IPS-18a (cell line): ENCODE data around the gene SPRR3.

ENCODE experiments used
- H3K27ac ChIP-seq: one replicate; pipeline ENCODE4 v1.5.1; 2013; ENCODE audit warnings: low read length
- H3K27me3 ChIP-seq: one replicate; pipeline ENCODE4 v1.6.1; 2013; ENCODE audit warnings: mild to moderate bottlenecking, low read length; ENCODE audit not compliant: control insufficient read depth, insufficient read depth
- H3K36me3 ChIP-seq: one replicate; pipeline ENCODE4 v1.6.1; 2013; ENCODE audit warnings: low read depth, low read length; ENCODE audit not compliant: control insufficient read depth
- H3K4me1 ChIP-seq: one replicate; pipeline ENCODE4 v1.6.1; 2013; ENCODE audit warnings: low read depth, low read length; ENCODE audit not compliant: control insufficient read depth
- H3K4me3 ChIP-seq: one replicate; pipeline ENCODE4 v1.5.1; 2013; ENCODE audit warnings: low read length
- H3K9ac ChIP-seq: one replicate; pipeline ENCODE4 v1.6.1; 2013; ENCODE audit warnings: mild to moderate bottlenecking, low read length, moderate library complexity
- H3K9me3 ChIP-seq: one replicate; pipeline ENCODE4 v1.6.1; 2013; ENCODE audit warnings: low read depth, low read length; ENCODE audit not compliant: control insufficient read depth

SPRR3 gene

DNA sequence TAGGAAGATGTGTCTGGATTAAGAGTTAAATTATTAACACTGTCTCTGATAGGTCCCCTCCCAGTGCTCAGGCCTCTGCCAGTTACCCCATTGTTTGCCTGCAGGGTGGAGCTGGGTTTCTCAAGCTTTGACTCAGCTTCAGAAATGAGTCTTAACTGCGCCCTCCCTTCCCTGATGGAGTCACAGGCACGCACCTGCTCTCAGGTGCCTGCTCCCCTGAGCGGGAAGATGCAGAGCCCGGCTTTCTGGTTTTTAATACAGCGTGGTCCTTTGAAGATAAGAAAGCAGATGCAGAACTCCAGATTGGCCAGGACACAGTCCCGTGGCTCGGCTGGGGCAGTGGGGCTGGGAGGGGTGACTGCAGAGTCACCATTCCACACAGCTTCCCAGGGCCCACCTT is 34.3 kb upstream of the SPRR3 start:
- H3K9ac ChIP-seq: no peak overlapping the region
- no peak overlapping the region for H3K4me3 ChIP-seq
- H3K27ac ChIP-seq: no peak overlapping the region
- no peaks in the 10 kb centered on the region for H3K36me3 ChIP-seq
- no peaks in the 10 kb centered on the region for H3K27me3 ChIP-seq
- H3K4me1 ChIP-seq: no peaks in the 10 kb centered on the region
- peaks cover 2% of the 10 kb centered on the region for H3K9me3 ChIP-seq

DNA sequence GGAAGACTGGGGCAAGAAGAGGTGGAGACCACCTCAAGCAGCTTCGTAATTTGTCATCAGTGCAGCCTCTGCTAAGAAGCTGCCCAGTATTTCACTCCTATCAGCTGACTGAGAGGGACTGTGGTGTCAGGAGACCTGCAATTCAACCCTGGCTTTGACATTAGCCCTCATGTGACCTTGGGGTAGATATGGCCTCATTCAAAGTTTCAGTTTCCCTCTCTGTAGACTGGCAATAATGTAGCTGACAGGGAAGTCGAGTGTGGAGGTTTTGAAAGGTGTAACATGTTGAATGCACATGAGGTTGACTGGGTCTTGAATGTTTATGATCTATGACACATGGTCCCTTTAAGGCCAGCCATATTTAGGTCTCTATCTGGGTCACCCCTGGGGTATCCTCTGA is 33.3 kb upstream of the SPRR3 start:
- Histone ChIP-seq H3K9ac (no peak overlapping the region), H3K4me3 (no peak overlapping the region), H3K9me3 (peaks cover 2% of the 10 kb centered on the region), H3K36me3 (no peaks in the 10 kb centered on the region), H3K27me3 (no peaks in the 10 kb centered on the region), H3K4me1 (no peaks in the 10 kb centered on the region), H3K27ac (no peak overlapping the region)

DNA sequence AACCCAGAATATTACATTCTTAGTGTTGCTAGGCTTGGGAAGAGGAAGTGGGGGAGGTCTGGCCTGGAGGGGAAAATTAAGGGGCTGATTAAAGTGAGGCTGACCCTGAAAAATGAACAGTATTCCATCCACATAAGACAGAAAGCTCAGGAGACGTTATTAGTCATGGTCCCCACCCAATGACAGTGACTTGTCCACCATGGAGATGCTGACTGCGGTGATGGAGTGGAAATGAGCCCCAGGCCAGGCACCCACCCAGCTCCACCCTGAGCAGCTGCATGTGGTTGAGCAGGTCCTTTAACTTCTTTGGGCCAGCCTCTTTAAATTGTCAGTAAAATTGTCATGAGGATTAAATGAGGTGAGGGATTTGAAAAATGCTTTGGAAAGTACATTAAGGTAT is 32.5 kb upstream of the SPRR3 start:
- Histone ChIP-seq H3K9me3 (peaks cover 2% of the 10 kb centered on the region), H3K27ac (no peak overlapping the region), H3K27me3 (no peaks in the 10 kb centered on the region), H3K4me1 (no peaks in the 10 kb centered on the region), H3K4me3 (no peak overlapping the region), H3K36me3 (no peaks in the 10 kb centered on the region), H3K9ac (no peak overlapping the region)

DNA sequence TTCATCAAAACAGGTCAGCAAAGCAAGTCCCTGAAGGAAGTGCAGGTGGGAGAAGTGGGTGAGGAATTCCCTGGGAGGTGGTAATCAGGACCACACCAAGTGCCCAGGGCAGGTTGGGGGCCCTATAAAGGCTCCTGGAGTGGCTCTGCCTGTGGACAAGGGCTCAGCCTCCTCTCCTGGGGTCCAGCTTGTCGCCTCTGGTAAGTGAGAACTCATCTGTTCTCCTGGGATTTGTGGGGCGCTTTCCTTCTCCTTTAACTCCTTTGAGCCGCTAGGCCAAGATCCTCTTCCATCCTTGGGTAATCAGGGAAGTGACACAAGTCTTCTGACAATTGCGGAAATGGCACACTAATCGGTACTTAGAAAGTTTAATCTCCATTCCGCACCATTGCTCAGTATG is 31.1 kb upstream of the SPRR3 start, which contains the start of gene SPRR4:
SPRR4 (plus strand) TSS at position 154 of the 400 bp plus-strand sequence. CDS start 1,243 bp downstream, outside the sequence.
- H3K4me1 ChIP-seq: no peaks in the 10 kb centered on the region
- no peak within 1 kb of the TSS for H3K27ac ChIP-seq
- no peaks in the 10 kb centered on the region for H3K36me3 ChIP-seq
- peaks cover 2% of the 10 kb centered on the region for H3K9me3 ChIP-seq
- H3K9ac ChIP-seq: no peak within 1 kb of the TSS
- no peaks in the 10 kb centered on the region for H3K27me3 ChIP-seq
- H3K4me3 ChIP-seq: no peak within 1 kb of the TSS

DNA sequence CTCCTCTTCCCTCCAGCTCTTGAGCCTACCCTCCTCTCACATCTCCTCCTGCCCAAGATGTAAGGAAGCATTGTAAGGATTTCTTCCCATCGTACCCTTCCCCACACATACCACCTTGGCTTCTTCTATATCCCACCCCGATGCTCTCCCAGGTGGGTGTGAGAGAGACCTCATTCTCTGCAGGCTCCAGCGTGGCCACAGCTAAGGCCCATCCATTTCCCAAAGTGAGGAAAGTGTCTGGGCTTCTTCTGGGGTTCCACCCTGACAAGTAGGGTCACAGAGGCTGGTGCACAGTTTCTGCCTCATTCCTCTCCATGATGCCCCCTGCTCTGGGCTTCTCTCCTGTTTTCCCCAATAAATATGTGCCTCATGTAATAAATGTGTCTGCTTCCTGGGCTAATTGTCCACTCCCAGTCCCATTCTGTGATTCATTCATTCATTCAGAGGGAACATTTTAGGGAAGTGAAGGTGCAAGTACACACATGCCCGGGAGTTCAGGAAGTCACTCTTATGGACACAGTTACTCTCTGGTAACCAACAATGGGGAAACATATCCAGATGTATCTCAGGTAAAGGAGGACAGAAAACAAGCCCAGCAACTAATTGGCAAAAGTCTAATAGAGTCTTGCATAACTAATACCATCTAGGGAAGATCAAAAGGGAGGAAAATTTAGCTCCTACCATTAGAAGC is 29.2 kb upstream of the SPRR3 start:
- Histone ChIP-seq H3K4me1 (no peaks in the 10 kb centered on the region), H3K4me3 (no peak overlapping the region), H3K27me3 (no peaks in the 10 kb centered on the region), H3K36me3 (no peaks in the 10 kb centered on the region), H3K9ac (no peak overlapping the region), H3K9me3 (no peaks in the 10 kb centered on the region), H3K27ac (no peak overlapping the region)

DNA sequence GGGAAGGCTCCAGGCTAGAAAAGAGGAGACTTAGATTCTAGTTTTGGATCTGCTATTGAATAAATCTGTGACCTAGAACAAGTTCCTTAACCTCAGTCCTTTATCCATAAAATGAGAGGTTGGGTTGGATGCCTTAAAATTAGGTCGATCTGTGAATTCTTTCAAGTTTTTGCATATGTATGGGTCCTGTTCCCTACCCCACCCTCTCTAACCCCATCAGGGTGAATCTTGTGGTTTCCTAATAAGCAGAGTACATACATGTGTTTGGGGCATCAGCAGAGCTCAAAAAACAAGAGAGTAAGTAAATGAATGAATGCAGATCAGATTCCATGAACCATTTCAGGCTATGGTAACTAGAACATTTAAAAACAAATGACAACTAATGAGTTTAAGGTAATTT is 24.9 kb upstream of the SPRR3 start:
- Histone ChIP-seq H3K9ac (no peak overlapping the region), H3K4me1 (no peaks in the 10 kb centered on the region), H3K27me3 (no peaks in the 10 kb centered on the region), H3K36me3 (no peaks in the 10 kb centered on the region), H3K27ac (no peak overlapping the region), H3K9me3 (no peaks in the 10 kb centered on the region), H3K4me3 (no peak overlapping the region)

DNA sequence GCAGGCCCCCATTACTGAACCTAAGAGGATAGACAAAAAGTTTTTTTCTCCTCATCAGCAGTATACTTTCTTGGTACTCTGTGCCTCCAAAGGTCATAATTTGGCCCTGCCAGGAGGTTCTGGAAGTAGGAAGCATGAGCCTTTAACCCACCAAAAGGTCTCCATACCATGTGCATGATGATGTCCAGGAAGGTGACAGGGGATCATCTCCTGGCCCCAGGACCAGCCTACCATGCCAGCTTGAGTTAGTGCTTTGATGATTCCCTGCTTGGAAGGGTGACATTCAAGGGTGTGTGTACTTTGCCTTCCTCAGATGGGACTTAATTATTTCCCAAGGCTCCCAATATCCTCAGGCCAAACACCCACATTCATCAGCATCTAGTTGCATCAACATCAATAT is 23.9 kb upstream of the SPRR3 start:
- no peaks in the 10 kb centered on the region for H3K4me1 ChIP-seq
- no peak overlapping the region for H3K4me3 ChIP-seq
- H3K9me3 ChIP-seq: no peaks in the 10 kb centered on the region
- no peak overlapping the region for H3K9ac ChIP-seq
- H3K36me3 ChIP-seq: no peaks in the 10 kb centered on the region
- H3K27ac ChIP-seq: no peak overlapping the region
- no peaks in the 10 kb centered on the region for H3K27me3 ChIP-seq

DNA sequence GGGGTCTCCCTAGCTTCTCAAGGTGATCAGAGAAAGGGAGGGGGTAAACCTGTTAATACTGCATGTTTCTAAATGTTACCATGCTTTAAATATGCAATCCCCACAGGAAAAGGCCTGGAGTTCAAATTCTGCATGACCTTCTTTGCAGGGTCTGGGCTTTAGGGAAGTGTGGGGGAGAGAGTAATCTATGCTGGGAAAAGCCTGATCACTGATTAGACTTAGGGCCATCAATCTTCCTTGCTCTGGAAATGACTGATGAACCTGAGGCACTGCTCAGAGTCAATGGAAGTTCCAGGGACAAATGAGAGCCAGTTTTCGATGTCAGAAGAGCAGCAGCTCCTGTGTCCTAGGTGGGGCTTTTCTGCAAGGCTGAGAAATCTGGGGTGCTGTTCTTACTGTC is 20.9 kb upstream of the SPRR3 start:
- H3K27ac ChIP-seq: no peak overlapping the region
- H3K36me3 ChIP-seq: no peaks in the 10 kb centered on the region
- H3K27me3 ChIP-seq: no peaks in the 10 kb centered on the region
- no peaks in the 10 kb centered on the region for H3K4me1 ChIP-seq
- H3K4me3 ChIP-seq: no peak overlapping the region
- no peak overlapping the region for H3K9ac ChIP-seq
- H3K9me3 ChIP-seq: no peaks in the 10 kb centered on the region

DNA sequence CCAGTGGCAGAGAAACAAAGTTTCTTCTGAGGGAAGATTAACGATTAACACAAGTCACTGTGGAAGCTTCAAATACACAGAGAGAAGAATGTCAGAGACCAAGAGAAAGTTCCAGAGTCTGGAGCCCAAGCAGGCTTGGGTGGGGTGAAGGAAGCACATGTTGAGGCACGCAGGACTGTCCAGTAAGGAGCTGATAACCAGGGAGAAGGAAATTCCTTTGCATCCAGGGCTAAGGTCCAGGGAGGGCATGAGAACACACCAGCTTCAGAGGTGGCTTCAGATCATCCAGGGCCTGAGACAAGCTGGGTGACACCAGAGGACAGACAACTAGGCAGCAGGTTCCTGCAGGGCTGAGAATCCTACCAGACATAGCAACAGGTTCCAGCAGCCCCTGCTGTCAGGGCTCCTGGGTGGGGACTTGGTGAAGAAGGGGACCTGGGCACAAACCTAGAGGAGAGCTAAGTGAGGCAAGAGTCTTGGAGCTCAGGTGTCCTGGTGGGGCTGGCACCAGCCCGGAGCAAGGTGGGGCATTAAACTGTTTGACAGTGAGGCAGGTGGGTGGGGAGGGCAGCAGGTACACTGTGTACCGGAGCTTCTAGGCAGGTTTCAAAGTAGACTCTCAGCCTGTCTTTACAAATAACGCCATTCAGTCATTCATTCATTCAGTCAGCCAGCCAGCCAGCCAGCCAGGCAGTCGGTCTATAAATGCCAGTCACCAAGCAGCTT is 20.2 kb upstream of the SPRR3 start:
- H3K27ac ChIP-seq: no peak overlapping the region
- no peak overlapping the region for H3K9ac ChIP-seq

DNA sequence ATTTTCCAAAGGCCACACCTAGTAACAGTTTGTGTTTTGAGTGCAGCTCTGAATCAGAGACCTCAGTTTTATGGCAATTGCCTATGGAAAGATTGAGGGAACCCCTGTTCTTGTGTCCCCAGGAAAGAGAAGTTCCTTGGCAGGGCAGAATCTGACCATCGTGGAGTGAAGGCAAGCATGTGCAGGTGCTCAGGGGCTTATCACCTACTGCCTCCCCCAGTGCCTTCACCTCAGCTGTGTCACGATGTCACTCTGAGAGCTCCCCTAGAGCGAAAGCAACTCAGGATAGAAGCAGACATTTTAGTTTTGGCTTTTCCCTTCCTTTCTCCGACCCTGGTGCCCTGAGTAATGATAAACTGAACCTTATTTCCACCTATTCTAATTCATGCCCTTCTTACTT is 19.5 kb upstream of the SPRR3 start:
- Histone ChIP-seq H3K27me3 (no peaks in the 10 kb centered on the region), H3K4me1 (no peaks in the 10 kb centered on the region), H3K36me3 (no peaks in the 10 kb centered on the region), H3K4me3 (no peak overlapping the region), H3K9me3 (no peaks in the 10 kb centered on the region), H3K9ac (no peak overlapping the region), H3K27ac (no peak overlapping the region)

More for the DNA sequence above, 20.2 kb upstream of the SPRR3 start:
- Histone ChIP-seq H3K36me3 (no peaks in the 10 kb centered on the region), H3K4me3 (no peak overlapping the region), H3K4me1 (no peaks in the 10 kb centered on the region), H3K9me3 (no peaks in the 10 kb centered on the region), H3K27me3 (no peaks in the 10 kb centered on the region)

DNA sequence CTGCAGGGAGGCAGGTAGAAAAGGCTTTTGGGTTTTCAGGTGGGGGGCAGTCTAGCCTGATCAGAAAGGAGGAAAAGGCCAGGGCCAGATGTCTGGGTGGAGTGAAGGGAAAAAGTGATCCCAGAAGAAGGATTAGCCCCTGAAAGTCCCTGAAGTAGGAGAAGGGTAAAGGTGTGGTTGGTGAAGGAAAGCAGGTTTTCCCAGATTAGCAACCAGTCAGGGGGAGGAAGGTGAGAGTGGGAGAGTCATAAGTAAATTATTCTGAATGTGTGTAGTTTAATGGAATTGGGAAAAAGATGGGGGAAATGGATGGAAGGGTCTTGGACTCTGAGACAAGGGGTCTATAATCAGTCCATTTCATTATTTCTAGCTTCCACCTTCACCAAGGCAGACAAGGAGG is 18.3 kb upstream of the SPRR3 start:
- H3K4me3 ChIP-seq: no peak overlapping the region
- H3K9me3 ChIP-seq: no peaks in the 10 kb centered on the region
- no peak overlapping the region for H3K9ac ChIP-seq

DNA sequence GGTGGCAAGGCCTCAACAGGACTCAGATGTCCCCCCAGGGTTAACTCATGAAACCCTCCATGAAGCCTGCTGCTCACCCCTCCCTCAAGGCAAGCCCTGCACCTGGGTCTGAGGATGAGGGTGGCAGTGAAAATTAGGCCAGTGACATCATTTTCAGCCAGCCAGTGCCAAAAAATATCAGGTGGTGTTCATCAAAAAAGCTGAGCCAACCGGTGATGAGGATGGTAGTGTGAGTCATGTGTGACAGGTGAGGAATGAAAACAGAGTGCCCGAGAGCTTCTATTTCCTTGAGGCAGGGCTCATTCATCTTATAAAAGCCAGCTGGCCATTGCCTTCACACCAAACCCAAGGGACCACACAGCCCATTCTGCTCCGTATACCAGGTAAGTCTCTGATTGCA is 17.8 kb upstream of the SPRR3 start, which contains the start of gene SPRR1A:
SPRR1A (plus strand) TSS at position 339 of the 400 bp plus-strand sequence. CDS start 1,150 bp downstream, outside the sequence.
- Histone ChIP-seq H3K9ac (no peak within 1 kb of the TSS), H3K27ac (no peak within 1 kb of the TSS), H3K27me3 (no peaks in the 10 kb centered on the region), H3K36me3 (no peaks in the 10 kb centered on the region), H3K4me1 (no peaks in the 10 kb centered on the region), H3K9me3 (no peaks in the 10 kb centered on the region), H3K4me3 (no peak within 1 kb of the TSS)

More for the DNA sequence above, 18.3 kb upstream of the SPRR3 start:
- Histone ChIP-seq H3K36me3 (no peaks in the 10 kb centered on the region), H3K27me3 (no peaks in the 10 kb centered on the region), H3K27ac (no peak overlapping the region), H3K4me1 (no peaks in the 10 kb centered on the region)
